ENCODE results near the gene SCRG1.

DNA sequence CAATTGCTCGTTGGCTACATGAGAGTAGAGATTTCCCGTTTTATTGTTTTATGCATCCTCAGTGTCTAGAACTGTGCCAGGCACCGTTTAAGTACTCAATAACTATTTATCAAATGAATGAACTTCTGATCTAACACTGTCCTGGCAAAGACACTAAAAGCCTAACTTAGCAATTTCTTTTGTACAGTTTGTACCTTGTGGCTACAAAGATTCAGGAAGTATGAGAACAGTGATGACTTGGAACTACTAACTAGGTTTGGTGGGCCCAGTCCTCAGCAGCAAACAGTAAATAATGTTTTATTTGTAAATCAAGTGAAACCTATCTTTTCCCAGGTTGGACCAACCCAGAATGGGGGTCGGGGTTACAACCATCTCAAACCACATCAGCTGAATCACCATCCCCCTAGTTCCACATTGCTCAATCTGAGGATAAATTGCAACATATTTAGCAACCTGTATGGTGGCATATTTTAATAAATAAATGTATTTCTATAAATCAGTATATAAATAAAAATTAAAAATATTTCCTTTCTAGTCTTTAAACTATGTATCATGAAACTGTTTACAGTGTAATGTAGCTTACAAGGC, 12.3 kb upstream of the SCRG1 start:
- TF ChIP-seq POLR2AphosphoS5 (IDR thresholded peaks at IDR 0.05) (no peak), POLR2A (IDR thresholded peaks at IDR 0.05) (no peak)

All from upper lobe of left lung (tissue), 4 donors.